ENCODE data around the gene PLEKHA6.

- TF ChIP-seq POLR2AphosphoS5 (IDR thresholded peaks at IDR 0.05; ENCODE audit: low read depth, low read length) (no peak), SPI1 (IDR thresholded peaks at IDR 0.05; ENCODE audit: low read depth, low read length) (no peak), POLR2A (IDR thresholded peaks at IDR 0.05; ENCODE audit: low read depth, low read length) (no peak), TAF1 (IDR thresholded peaks at IDR 0.05; ENCODE audit: low read depth, low read length) (no peak)
Measured at GRCh38 chr1:204225841-204226735, 133.6 kb downstream of the PLEKHA6 start.

All from GM12891 (cell line).